ENCODE measurements around the gene MESD. TPM values are rescaled to one million over a fixed set of nuclear protein-coding genes. Genes with fewer than 3 reads are reported as not detected.
A peak's percentile ranks its signal among the peaks of the same experiment; 100 is the strongest.

Gene MESD
- total RNA-seq, 6 experiments from 2014 or later, result 10.8 to 16.7 (median 14.6) TPM

DNA sequence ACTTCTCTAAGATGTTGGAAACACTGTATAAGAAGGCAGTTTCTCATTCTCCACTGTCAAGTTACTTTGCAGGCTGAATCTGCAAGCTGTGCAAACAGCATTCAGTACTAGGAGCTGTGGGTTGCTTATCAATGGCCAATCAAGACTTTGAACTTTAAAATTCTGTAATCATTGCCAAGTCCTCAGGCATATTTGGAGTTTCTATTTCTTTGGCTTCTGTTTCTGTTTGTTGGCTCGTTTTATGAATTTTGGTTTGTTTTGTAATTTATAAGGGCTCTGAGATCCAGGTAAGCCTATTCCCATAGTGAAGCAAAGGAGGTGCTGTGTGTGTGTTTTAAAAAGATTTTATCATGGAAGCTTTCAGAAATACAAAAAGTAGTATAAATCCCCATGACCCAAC, 43.2 kb upstream of the MESD start:
- Histone ChIP-seq H3K4me1 (peaks cover 2 to 24% (median 12%) of the 10 kb centered on the region in 4 donors), H3K36me3 (no peaks in the 10 kb centered on the region), H3K27me3 (no peaks in the 10 kb centered on the region), H3K4me3 (peak overlapping the region in 2 of 3 donors; percentile 4 to 21), H3K9me3 (no peaks in the 10 kb centered on the region), H3K27ac (peak overlapping the region; percentile 39 to 58 (median 43))
- intact Hi-C loops (cut with DNase I), result no loop called here
- ATAC-seq, result peak; percentile 83 to 93 (median 90)
- TF ChIP-seq, protein P1, sequence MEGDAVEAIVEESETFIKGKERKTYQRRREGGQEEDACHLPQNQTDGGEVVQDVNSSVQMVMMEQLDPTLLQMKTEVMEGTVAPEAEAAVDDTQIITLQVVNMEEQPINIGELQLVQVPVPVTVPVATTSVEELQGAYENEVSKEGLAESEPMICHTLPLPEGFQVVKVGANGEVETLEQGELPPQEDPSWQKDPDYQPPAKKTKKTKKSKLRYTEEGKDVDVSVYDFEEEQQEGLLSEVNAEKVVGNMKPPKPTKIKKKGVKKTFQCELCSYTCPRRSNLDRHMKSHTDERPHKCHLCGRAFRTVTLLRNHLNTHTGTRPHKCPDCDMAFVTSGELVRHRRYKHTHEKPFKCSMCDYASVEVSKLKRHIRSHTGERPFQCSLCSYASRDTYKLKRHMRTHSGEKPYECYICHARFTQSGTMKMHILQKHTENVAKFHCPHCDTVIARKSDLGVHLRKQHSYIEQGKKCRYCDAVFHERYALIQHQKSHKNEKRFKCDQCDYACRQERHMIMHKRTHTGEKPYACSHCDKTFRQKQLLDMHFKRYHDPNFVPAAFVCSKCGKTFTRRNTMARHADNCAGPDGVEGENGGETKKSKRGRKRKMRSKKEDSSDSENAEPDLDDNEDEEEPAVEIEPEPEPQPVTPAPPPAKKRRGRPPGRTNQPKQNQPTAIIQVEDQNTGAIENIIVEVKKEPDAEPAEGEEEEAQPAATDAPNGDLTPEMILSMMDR (IDR thresholded peaks at IDR 0.05), result peak in 1 of 4 donors; percentile 13
- TF ChIP-seq POLR2A (IDR thresholded peaks at IDR 0.05), result no peak
- no peak for DNase-seq
- WGBS (ENCODE audit: insufficient coverage, low coverage, low lambda C conversion rate, missing lambda C conversion rate), result 15% methylated on average over 1 of the region's 1 CpG

DNA sequence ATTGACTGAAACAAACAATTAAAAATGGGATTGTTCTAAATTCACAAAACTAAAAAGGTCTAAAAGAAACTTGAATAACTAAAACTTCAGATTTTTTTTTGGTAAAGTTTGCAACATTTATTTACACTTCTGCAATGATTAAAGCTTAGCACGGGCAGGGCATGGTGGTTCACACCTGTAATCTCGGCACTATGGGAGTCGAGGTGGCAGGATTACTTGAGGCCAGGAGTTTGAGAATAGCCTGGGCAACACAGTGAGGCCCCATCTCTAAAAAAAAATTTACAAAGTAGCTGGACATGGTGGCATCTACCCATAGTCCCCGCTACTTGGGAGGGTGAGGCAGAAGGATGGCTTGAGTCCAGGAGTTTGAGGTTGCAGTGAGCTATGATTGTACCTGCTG, 42.7 kb upstream of the MESD start:
- WGBS (ENCODE audit: insufficient coverage, low coverage, low lambda C conversion rate, missing lambda C conversion rate), result 44% methylated on average over 4 of the region's 4 CpGs
- no peak for TF ChIP-seq POLR2A (IDR thresholded peaks at IDR 0.05)
- TF ChIP-seq, protein P1 (IDR thresholded peaks at IDR 0.05), result no peak
- DNase-seq (no peak), ATAC-seq (peak; percentile 11 to 51 (median 28))
- Histone ChIP-seq H3K27me3 (no peaks in the 10 kb centered on the region), H3K27ac (peak overlapping the region in 2 of 3 donors; percentile 28 to 39), H3K4me3 (peak overlapping the region in 2 of 3 donors; percentile 4 to 21), H3K36me3 (no peaks in the 10 kb centered on the region), H3K4me1 (peaks cover 2 to 20% (median 12%) of the 10 kb centered on the region in 4 donors), H3K9me3 (no peaks in the 10 kb centered on the region)
- intact Hi-C loops (cut with DNase I), result no loop called here

GRCh38 chr15:81031203-81031602, 41.6 kb upstream of the MESD start:
- Histone ChIP-seq H3K27ac (no peak overlapping the region), H3K9me3 (no peaks in the 10 kb centered on the region), H3K4me3 (no peak overlapping the region), H3K4me1 (peaks cover 2 to 20% (median 12%) of the 10 kb centered on the region in 4 donors), H3K36me3 (no peaks in the 10 kb centered on the region), H3K27me3 (no peaks in the 10 kb centered on the region)
- intact Hi-C loops (cut with DNase I), result no loop called here
- TF ChIP-seq, protein P1 (IDR thresholded peaks at IDR 0.05), result no peak
- TF ChIP-seq POLR2A (IDR thresholded peaks at IDR 0.05), result no peak
- WGBS (ENCODE audit: insufficient coverage, low coverage, low lambda C conversion rate, missing lambda C conversion rate), result 100% methylated on average over 3 of the region's 4 CpGs
- ATAC-seq (no peak), DNase-seq (no peak)

DNA sequence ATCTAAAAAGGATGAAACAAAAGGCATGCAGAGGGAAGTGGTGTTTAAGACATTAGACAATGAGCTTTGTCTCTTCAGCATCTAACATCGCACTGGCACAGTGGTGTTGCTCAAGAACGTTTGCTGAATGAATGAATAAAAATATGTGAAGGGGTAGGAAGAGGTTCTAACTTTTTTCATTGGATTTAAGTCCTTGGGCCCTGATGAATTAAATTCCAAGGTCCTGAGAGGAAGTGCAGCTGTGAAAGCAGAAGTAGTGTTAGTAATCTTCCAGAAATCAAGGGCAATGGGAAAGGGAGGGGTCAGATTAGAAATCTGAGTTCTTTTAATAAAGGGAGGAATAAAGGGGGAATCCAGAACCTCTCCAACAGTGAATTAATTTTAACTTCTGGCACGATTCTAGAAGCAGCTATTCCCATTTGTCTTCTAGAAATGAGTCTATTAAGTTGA, 40.7 kb upstream of the MESD start:
- Histone ChIP-seq H3K36me3 (no peaks in the 10 kb centered on the region), H3K27ac (no peak overlapping the region), H3K27me3 (no peaks in the 10 kb centered on the region), H3K9me3 (no peaks in the 10 kb centered on the region), H3K4me1 (peaks cover 2 to 22% (median 12%) of the 10 kb centered on the region in 4 donors), H3K4me3 (no peak overlapping the region)
- TF ChIP-seq, protein P1 (IDR thresholded peaks at IDR 0.05), result no peak
- no peak for TF ChIP-seq POLR2A (IDR thresholded peaks at IDR 0.05)
- ATAC-seq, result no peak
- WGBS (ENCODE audit: insufficient coverage, low coverage, low lambda C conversion rate, missing lambda C conversion rate), result 46% methylated on average over 3 of the region's 3 CpGs
- intact Hi-C loops (cut with DNase I), result no loop called here
- no peak for DNase-seq

Data from right lobe of liver (tissue), 6 donors.